GM18867 (cell line): ENCODE measurements around the gene LASP1NB.
"Not testable (repeated sequence)": the region's sequence is repeated elsewhere in the genome, so short reads cannot be mapped to it uniquely, and the experiment has no call there.

ENCODE experiments used
- ATAC-seq: cut with Tn5 transposase; IDR thresholded peaks from one replicate; pipeline ENCODE4 v1.9.1; 2021; ENCODE audit warnings: mild to moderate bottlenecking, moderate library complexity; ENCODE audit not compliant: unreplicated experiment

The LASP1NB gene

DNA sequence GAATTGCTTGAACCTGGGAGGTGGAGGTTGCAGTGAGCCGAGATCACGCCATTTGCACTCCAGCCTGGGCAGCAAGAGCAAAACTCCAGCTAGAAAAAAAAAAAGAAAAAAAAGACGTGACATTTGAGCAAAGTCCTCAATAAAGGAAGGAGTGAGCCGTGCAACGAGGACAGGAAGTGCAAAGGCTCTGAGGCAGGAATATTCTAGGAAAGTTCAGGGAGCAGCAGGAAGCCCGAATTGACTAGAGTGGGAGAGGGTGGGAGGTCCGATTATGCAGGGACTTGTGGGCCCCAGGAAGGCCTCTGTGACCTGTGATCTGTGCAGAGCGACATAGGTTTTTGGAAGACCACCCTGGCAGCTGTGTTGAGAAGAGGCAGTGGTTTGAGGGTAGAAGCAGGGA, 8.6 kb upstream of the LASP1NB start:
- ATAC-seq, result no peak

DNA sequence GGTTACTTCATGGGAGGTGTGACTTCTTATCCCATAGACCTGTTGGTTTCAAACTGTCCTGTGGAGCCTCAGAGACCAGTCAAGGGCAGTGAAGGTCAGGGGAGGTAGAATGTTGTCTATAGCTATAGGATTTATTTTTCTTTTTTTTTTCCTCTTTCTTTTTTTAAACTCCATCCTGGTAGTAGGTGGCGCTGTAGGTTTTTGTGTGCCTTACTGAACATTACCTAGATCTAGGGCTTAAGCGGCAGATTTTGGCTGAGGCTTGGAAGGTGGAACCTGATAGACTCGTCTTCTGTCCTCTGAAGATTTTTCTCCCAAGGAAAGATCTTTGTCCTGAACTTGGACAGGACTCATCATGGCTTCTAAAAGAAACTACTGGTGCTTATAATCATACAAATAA, 8.2 kb upstream of the LASP1NB start:
- ATAC-seq, result no peak

DNA sequence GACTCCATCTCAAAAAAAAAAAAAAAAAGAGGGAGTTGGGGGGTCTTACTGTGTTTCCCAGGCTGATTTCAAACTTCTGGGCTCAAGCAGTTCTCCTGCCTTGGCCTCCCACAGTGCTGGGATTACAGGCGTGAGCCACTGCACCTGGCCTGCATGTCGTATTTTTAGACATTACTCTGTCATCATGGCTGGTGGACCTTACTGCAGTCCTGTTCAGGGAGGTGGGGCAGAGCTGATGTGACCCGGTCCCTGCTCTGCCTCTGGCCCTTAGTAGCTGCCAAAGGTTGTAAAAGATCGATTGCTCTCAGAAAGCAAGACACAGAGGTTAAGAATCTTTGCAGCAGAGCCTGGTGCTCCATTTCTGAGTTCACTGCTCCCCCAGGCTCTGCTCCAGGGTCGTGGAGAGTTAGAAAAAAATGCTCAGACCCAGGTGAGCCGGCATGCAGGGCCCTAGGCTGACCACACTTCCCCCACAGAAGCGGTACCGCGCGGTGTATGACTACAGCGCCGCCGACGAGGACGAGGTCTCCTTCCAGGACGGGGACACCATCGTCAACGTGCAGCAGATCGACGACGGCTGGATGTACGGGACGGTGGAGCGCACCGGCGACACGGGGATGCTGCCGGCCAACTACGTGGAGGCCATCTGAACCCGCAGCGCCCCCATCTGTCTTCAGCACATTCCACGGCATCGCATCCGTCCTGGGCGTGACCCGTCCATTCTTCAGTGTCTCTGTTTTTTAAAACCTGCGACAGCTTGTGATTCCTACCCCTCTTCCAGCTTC, 7.1 kb upstream of the LASP1NB start:
- no peak for ATAC-seq

DNA sequence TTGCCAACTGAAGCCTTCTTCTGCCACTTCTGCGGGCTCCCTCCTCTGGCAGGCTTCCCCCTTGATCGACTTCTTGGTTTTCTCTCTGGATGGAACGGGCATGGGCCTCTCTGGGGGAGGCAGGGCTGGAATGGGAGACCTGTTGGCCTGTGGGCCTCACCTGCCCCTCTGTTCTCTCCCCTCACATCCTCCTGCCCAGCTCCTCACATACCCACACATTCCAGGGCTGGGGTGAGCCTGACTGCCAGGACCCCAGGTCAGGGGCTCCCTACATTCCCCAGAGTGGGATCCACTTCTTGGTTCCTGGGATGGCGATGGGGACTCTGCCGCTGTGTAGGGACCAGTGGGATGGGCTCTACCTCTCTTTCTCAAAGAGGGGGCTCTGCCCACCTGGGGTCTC, 6.5 kb upstream of the LASP1NB start:
- ATAC-seq, result no peak

DNA sequence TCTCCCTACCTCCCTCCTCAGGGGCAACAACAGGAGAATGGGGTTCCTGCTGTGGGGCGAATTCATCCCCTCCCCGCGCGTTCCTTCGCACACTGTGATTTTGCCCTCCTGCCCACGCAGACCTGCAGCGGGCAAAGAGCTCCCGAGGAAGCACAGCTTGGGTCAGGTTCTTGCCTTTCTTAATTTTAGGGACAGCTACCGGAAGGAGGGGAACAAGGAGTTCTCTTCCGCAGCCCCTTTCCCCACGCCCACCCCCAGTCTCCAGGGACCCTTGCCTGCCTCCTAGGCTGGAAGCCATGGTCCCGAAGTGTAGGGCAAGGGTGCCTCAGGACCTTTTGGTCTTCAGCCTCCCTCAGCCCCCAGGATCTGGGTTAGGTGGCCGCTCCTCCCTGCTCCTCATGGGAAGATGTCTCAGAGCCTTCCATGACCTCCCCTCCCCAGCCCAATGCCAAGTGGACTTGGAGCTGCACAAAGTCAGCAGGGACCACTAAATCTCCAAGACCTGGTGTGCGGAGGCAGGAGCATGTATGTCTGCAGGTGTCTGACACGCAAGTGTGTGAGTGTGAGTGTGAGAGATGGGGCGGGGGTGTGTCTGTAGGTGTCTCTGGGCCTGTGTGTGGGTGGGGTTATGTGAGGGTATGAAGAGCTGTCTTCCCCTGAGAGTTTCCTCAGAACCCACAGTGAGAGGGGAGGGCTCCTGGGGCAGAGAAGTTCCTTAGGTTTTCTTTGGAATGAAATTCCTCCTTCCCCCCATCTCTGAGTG, 5.9 kb upstream of the LASP1NB start:
- no peak for ATAC-seq

DNA sequence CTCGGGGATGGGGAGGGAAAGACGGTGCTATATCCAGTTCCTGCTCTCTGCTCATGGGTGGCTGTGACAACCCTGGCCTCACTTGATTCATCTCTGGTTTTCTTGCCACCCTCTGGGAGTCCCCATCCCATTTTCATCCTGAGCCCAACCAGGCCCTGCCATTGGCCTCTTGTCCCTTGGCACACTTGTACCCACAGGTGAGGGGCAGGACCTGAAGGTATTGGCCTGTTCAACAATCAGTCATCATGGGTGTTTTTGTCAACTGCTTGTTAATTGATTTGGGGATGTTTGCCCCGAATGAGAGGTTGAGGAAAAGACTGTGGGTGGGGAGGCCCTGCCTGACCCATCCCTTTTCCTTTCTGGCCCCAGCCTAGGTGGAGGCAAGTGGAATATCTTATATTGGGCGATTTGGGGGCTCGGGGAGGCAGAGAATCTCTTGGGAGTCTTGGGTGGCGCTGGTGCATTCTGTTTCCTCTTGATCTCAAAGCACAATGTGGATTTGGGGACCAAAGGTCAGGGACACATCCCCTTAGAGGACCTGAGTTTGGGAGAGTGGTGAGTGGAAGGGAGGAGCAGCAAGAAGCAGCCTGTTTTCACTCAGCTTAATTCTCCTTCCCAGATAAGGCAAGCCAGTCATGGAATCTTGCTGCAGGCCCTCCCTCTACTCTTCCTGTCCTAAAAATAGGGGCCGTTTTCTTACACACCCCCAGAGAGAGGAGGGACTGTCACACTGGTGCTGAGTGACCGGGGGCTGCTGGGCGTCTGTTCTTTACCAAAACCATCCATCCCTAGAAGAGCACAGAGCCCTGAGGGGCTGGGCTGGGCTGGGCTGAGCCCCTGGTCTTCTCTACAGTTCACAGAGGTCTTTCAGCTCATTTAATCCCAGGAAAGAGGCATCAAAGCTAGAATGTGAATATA, 4.8 kb upstream of the LASP1NB start:
- no peak for ATAC-seq

DNA sequence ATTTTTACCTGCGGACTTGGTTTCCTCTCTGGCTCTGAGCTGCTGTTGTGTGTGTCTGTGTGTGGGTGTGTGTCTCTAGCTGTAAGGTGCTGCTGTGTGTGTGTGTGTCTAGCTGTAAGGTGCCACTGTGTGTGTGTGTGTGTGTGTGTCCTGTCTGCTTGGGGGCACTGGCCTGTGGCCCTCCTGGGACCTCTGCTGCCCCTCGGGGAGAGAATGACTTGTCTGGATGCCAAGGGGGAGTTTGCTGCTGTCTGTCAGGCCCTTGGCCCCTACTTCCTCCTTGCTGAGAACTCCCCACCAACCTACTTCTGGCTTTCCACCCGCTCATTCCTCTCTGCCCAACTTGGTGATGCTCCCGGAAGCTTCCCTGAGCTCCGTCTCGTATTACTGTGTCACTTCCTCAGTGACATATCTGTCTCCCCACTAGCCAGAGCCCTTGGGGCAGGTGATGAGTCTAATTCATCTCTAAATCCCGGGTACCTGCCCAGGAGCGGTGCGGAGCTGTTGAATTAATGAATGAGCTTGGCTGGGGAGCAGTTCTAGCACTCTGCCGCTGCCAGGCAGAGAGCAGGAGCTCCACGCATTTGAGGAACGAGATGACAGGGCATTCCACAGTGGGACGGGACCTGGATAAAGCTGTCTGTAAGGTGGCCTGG, 3.5 kb upstream of the LASP1NB start:
- ATAC-seq, result no peak

DNA sequence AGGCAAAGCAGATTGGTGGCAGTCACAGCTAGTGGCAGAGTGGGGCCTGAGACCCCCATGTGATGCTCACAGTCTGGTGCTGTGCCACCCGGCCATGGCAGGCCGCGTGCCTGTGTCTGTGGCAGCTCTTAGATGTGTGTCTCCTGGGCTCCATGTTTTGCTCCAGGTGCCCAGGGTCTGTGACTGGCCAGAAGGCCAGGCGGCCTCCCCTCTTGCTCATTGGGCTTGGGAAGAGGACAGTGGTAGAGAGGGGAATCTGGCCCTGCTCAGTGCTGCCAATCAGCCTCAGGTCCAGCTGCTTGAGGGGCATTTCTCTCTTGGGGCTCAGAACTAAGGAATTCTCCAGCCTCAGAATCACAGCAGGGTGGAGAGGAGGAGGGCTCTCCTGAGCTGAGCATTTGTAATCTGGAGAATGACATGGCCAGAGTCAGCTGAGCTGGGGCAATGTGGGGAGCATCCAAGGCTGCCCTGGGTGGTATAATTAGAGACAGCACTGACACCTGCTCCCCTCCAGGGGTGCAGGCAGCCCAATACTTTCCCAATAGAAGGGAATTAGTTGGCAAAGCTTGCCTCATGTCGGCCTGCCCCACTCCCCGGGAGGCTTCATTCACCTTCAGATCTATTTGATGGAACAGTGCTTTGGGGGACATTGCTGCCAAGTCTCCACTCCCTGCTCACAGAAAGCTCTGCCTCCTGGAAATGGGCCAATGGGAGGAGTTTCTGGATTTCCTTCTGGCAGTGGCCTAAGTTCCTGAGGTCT, 2.7 kb upstream of the LASP1NB start:
- no peak for ATAC-seq

DNA sequence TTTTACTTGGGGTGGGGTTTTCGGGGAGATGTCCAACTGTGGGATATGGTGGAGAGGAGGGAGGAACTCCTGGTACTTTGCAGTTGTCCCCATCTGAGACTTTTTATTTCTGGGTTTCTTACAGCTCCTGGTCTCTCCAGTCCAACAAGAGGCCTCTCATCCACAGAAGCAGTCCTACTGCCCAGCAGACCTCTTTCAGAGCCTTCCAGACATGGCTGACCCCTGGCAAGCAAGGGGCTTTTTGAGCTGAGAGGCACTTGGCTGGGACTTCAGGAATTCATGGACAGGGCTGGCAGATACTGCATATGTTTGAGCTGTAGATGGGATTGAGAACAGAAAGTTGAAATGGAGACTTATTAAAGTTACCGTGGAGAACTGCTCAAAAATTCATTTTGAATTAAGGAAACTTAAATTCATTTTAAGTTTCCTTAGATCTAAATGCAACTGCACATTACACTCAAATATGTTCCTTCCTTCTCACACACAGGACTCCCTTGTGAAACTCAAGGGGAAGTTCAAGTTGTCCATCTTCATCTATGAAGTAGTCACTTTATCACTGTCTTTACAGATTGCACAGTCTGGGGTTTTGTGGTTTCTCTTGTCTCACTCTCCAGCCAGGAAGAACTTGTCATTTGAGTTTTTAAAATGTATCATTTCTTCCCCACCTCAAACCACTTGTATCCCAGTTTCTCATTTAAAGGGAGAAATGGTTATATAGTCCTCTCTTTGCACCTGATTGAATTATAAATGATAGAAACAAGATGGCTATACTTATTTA, 1.1 kb downstream of the LASP1NB start:
- ATAC-seq, result no peak

DNA sequence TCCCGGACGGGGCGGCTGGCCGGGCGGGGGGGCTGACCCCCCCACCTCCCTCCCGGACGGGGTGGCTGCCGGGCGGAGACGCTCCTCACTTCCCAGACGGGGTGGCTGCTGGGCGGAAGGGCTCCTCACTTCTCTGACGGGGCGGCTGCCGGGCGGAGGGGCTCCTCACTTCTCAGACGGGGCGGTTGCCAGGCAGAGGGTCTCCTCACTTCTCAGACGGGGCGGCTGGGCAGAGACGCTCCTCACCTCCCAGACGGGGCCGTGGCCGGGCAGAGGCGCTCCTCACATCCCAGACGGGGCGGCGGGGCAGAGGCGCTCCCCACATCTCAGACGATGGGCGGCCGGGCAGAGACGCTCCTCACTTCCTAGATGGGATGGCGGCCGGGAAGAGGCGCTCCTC, 5.4 kb downstream of the LASP1NB start:
- ATAC-seq, result not testable (repeated sequence)

DNA sequence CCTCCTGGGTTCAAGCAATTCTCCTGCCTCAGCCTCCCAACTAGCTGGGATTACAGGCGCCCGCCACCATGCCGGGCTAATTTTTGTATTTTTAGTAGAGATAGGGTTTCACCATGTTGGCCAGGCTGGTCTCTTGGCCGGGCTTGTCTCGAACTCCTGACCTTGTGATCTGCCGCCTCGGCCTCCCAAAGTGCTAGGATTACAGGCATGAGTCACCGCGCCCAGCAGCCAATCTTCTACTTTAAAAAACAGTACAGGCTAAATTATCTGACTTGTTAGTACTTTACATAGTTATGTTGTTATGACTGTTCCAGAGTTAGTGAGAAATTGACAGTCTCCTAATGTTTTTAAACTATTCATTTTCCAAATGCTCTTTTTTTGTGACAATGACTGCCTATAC, 8.5 kb downstream of the LASP1NB start:
- not testable (repeated sequence) for ATAC-seq

DNA sequence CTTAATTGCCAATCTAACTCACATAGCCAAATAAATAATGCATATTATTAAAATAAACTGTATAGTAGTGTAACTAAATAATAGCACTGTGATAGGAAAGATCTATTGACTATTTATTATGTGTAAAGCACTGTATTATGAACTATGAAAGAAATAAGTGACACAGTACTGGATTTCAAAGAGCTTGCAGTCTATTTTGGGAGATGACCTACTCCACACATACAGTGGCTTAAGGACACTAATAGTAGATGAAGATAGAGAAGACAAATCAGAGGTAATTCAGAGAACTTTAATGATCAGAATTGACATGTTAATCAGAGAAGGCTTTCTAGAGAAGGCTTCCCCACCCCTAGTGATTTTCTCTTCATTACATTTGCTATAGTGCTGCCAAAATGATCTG, 14.6 kb downstream of the LASP1NB start:
- no peak for ATAC-seq

DNA sequence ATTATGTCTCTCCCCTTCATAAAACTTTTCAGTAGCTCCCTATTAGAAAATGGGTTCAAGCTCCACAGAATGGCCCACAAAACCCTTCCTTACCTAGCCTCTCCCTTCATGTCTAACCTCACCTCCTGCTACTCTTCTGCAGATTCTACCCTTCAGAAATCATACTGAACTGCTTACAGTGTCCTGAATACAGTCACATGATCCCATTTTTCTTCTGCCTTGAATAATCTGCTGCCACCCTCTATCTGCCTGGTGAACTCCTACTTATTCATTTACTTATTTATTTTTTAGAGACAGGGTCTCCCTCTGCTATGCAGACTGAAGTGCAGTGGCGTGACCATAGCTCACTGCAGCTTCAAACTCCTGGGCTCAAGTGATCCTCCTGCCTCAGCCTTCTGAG, 15.0 kb downstream of the LASP1NB start:
- ATAC-seq, result no peak

DNA sequence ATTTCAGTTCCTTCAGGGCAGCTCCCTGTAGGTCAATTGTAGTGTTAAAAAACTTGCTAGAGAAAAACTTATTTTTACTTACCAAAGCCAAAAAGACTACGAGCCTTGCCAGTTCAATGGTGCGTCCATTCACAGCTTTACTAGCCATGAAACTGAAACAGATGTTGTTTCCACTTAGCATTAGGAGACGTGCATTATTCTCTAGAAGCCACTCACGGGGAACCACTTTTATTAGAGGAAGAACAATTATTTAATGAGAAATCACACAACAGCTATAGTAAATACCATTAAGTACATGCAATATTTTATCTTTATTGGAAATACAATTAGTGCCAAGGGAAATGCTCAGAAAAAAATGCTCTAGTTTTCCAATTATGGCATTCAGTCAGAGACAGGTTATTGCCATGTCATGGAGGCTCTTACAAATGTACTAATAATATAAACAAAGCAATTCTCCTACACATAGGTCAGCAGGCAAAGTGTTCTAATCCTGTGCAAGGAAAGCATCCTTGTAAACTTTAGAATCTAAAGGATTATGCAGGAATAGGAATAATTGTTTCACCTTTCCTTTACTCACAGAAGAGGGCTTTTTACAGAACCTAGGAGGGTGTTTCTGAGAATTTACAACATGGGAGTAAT, 17.4 kb downstream of the LASP1NB start:
- ATAC-seq, result no peak

DNA sequence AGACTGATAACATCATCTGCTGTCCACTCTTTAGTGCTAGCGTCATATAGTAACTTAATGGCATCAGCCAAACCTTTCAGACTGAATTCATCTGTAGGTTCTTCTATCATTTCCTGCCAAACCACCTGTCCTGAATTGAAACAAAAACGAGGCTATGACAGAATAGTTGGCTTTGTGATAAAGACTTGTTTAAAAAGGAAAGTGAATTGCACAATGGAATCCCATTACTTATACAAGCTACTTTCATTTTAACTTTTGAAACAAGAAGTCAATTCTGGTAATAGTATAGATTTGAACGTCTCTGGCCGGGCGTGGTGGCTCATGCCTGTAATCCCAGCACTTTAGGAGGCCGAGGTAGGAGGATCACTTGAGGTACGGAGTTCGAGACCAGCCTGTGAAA, 18.2 kb downstream of the LASP1NB start:
- ATAC-seq, result no peak

DNA sequence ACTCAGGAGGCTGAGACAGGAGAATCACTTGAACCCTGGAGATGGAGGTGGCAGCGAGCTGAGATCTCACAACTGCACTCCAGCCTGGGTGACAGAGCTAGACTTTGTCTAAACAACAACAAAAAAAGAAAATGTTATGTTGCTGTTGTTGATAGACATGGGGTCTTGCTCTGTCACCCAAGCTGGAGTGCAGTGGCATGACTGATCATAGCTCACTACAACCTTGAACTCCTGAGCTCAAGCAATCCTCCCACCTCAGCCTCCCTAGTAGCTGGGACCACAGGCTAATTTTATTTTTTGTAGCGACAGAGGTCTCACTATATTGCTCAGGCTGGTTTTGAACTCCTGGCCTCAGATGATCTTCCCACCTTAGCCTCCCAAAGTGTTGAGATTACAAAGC, 21.8 kb downstream of the LASP1NB start:
- ATAC-seq, result no peak

DNA sequence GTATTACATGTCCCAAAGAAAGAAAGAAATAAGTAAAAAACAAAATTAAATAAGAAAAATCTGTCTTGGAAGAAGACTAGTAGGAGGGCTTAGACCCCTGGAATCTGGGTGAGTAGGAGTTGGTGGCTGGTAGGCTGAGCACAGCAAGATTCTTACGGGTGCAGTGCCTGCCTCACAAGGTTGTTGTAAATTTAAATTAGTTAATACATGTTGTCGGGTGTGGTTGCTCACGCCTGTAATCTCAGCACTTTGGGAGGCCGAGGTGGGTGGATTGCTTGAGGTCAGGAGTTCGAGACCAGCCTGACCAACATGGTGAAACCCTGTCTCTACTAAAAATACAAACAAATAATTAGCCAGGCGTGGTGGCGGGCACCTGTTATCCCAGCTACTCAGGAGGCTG, 28.4 kb downstream of the LASP1NB start:
- ATAC-seq, result not testable (repeated sequence)

DNA sequence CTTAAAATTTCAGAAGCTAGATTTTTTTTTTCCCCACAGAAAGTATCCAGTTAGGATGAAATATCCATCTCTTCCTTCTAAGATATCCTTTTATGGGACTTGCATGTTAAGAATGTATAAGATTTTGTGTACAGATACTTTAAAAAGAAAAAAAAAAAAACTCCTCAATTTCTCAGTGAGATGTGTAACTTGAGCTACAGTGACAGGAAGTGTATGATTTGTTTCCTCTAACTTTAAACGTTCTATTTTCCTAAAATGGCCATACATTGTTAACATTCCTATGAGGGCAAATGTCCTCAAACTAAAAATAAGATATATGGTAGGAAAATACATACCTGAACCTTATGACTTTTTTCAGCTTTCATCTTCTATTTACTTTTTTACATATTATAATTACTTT, 32.9 kb downstream of the LASP1NB start:
- ATAC-seq, result no peak

DNA sequence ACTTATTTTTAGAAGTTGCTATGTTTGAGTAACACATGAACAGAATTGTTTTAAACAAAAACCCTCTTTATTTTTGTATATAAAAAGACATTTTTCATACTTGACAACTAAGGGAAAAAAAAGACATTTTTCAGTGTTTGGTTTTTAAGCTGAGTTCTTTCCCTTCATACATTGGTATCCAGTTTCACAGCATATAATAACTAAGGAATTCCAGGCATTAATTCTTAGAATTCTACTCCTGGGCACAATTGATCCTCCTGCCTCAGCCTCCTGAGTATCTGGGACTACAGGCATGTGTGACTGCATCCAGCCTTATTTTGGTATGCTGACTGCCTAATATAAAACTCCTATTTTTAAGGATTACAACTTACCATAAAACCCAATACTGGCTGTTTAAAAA, 33.3 kb downstream of the LASP1NB start:
- no peak for ATAC-seq
